Lower leg skin (tissue), 3 donors: Measurements from ENCODE around the gene ANKRD33B.

Experiments used
- POLR2A ChIP-seq, 2 donors: fragments of 450-650 bp; IDR thresholded peaks; one replicate each; pipeline ENCODE4 v1.6.1; 2016 to 2017; ENCODE audit warnings: antibody characterized with exemption in 2 of 2, mild to moderate bottlenecking in 1 of 2, moderate library complexity in 1 of 2
- TF ChIP-seq, protein P1 (sequence below), 3 donors: fragments of 450-650 bp; IDR thresholded peaks; one replicate each; pipeline ENCODE4 v1.5.1; 2016; ENCODE audit warnings: antibody characterized with exemption in 3 of 3, mild to moderate bottlenecking in 3 of 3, moderate library complexity in 2 of 3

DNA sequence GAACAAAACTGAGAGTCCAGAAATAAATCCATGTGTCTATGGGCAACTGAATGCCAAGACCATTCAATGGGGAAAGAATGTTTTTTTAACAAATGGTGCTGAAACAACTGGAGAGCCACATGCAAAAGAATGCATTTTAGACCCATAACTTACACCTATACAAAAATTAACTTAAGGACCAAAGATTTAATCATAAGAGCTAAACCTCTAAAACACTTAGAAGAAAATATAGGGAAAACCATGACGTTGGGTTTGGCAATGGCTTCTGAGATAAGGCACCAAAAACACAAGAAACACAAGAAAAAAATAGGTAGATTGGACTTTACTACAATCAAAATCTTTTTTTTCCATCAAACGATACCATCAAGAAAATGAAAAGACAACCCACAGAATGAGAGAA, 48.4 kb upstream of the ANKRD33B start:
- TF ChIP-seq, protein P1, sequence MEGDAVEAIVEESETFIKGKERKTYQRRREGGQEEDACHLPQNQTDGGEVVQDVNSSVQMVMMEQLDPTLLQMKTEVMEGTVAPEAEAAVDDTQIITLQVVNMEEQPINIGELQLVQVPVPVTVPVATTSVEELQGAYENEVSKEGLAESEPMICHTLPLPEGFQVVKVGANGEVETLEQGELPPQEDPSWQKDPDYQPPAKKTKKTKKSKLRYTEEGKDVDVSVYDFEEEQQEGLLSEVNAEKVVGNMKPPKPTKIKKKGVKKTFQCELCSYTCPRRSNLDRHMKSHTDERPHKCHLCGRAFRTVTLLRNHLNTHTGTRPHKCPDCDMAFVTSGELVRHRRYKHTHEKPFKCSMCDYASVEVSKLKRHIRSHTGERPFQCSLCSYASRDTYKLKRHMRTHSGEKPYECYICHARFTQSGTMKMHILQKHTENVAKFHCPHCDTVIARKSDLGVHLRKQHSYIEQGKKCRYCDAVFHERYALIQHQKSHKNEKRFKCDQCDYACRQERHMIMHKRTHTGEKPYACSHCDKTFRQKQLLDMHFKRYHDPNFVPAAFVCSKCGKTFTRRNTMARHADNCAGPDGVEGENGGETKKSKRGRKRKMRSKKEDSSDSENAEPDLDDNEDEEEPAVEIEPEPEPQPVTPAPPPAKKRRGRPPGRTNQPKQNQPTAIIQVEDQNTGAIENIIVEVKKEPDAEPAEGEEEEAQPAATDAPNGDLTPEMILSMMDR (IDR thresholded peaks at IDR 0.05): no peak
- TF ChIP-seq POLR2A (IDR thresholded peaks at IDR 0.05): no peak
